ENCODE measurements around the gene VEZT.

- no peak for TF ChIP-seq POLR2AphosphoS5 (IDR thresholded peaks at IDR 0.05)
- TF ChIP-seq, protein P1, sequence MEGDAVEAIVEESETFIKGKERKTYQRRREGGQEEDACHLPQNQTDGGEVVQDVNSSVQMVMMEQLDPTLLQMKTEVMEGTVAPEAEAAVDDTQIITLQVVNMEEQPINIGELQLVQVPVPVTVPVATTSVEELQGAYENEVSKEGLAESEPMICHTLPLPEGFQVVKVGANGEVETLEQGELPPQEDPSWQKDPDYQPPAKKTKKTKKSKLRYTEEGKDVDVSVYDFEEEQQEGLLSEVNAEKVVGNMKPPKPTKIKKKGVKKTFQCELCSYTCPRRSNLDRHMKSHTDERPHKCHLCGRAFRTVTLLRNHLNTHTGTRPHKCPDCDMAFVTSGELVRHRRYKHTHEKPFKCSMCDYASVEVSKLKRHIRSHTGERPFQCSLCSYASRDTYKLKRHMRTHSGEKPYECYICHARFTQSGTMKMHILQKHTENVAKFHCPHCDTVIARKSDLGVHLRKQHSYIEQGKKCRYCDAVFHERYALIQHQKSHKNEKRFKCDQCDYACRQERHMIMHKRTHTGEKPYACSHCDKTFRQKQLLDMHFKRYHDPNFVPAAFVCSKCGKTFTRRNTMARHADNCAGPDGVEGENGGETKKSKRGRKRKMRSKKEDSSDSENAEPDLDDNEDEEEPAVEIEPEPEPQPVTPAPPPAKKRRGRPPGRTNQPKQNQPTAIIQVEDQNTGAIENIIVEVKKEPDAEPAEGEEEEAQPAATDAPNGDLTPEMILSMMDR (IDR thresholded peaks at IDR 0.05) = no peak
These were observed 35.8 kb downstream of the VEZT start for GRCh38 chr12:95253386-95253785.
